ENCODE results near the gene CCDC91.

DNA sequence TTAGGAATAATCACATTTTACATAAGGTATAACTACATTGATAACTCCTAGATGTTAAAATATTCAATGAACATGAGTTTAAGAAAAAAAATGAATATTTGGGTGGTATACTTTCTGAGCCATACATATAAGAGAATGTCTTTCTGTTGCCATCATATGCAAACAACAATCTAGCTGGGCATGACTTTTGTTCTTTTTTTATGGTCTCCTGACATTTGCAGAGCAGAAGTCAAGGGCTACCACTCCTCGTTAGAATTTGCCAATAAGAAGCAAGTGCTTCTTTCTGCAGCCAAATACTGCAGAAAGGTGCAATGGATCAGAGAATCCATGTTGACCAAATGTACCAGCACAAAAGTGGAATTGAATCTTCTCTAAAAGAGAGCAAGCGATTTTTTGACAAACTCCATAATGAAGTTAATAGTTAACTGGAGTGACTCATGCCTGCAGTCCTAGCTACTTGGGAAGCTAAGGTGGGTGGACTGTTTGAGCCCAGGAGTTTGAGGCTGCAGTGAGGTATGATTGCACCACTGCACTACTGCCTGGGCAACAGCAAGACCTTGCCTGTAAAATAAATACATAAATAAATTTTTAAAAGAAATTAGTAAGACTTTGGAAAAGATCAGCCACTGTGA, 25.5 kb upstream of the CCDC91 start:
- TF ChIP-seq, protein P1, sequence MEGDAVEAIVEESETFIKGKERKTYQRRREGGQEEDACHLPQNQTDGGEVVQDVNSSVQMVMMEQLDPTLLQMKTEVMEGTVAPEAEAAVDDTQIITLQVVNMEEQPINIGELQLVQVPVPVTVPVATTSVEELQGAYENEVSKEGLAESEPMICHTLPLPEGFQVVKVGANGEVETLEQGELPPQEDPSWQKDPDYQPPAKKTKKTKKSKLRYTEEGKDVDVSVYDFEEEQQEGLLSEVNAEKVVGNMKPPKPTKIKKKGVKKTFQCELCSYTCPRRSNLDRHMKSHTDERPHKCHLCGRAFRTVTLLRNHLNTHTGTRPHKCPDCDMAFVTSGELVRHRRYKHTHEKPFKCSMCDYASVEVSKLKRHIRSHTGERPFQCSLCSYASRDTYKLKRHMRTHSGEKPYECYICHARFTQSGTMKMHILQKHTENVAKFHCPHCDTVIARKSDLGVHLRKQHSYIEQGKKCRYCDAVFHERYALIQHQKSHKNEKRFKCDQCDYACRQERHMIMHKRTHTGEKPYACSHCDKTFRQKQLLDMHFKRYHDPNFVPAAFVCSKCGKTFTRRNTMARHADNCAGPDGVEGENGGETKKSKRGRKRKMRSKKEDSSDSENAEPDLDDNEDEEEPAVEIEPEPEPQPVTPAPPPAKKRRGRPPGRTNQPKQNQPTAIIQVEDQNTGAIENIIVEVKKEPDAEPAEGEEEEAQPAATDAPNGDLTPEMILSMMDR (IDR thresholded peaks at IDR 0.05), result no peak
- TF ChIP-seq POLR2A (IDR thresholded peaks at IDR 0.05), result no peak
